ENCODE data around the gene TENM4.

GRCh38 chr11:79366218-79366617 lies 74.6 kb downstream of the TENM4 start:
- TF ChIP-seq CTCF (conservative IDR thresholded peaks at IDR 0.05; ENCODE audit: low read length) (no peak), EZH2phosphoT487 (IDR thresholded peaks at IDR 0.05; ENCODE audit: borderline replicate concordance, low read depth, low read length) (no peak)
